NCI-H2107 (cell line): ENCODE results near the gene DLL1.
A peak's percentile ranks its signal among the peaks of the same experiment; 100 is the strongest.
"Not testable (repeated sequence)": the region's sequence is repeated elsewhere in the genome, so short reads cannot be mapped to it uniquely, and the experiment has no call there.

Experiments
- DNase-seq: peaks from one replicate; lab custom pipeline; 2025; lab: John Stamatoyannopoulos, UW

Gene DLL1

GRCh38 chr6:170266061-170266825 is 24.6 kb downstream of the DLL1 start:
- no peak for DNase-seq

- DNase-seq, result no peak
Observed at GRCh38 chr6:170265655-170266054, 25.2 kb downstream of the DLL1 start.

- not testable (repeated sequence) for DNase-seq
Observed at GRCh38 chr6:170264644-170265043, 26.2 kb downstream of the DLL1 start.

- no peak for DNase-seq
Observed at GRCh38 chr6:170264086-170264485, 26.8 kb downstream of the DLL1 start.

GRCh38 chr6:170263410-170263809 is 27.5 kb downstream of the DLL1 start:
- DNase-seq, result no peak

GRCh38 chr6:170262489-170263088 is 28.3 kb downstream of the DLL1 start:
- no peak for DNase-seq

GRCh38 chr6:170261643-170262488 is 29.0 kb downstream of the DLL1 start:
- no peak for DNase-seq

- DNase-seq, result no peak
Observed at GRCh38 chr6:170260686-170261085, 30.2 kb downstream of the DLL1 start.

- no peak for DNase-seq
Observed at GRCh38 chr6:170259278-170259677, 31.6 kb downstream of the DLL1 start.

- DNase-seq, result no peak
Observed at GRCh38 chr6:170258407-170258806, 32.5 kb downstream of the DLL1 start.

- no peak for DNase-seq
Observed at GRCh38 chr6:170257376-170257775, 33.5 kb downstream of the DLL1 start.

GRCh38 chr6:170256641-170257040 is 34.2 kb downstream of the DLL1 start:
- DNase-seq, result no peak

GRCh38 chr6:170255426-170256125 is 35.3 kb downstream of the DLL1 start:
- no peak for DNase-seq

GRCh38 chr6:170254315-170255213 is 36.3 kb downstream of the DLL1 start:
- DNase-seq, result no peak

- DNase-seq, result no peak
Observed at GRCh38 chr6:170253910-170254269, 37.0 kb downstream of the DLL1 start.

GRCh38 chr6:170253226-170253909 is 37.5 kb downstream of the DLL1 start:
- peak; percentile 79 for DNase-seq

- DNase-seq, result no peak
Observed at GRCh38 chr6:170251776-170252571, 38.9 kb downstream of the DLL1 start.

- no peak for DNase-seq
Observed at GRCh38 chr6:170250981-170251775, 39.7 kb downstream of the DLL1 start.

- no peak for DNase-seq
Observed at GRCh38 chr6:170250455-170250854, 40.4 kb downstream of the DLL1 start.
